GM12873 (cell line): ENCODE data around the gene MUS81.

Experiments
- TF ChIP-seq, protein P1 (sequence below): IDR thresholded peaks from 2 replicates; pipeline ENCODE4 v1.5.1; 2012; ENCODE audit warnings: low read depth, mild to moderate bottlenecking, moderate library complexity, low read length, control low read depth; ENCODE audit not compliant: insufficient read depth; ENCODE audit errors: missing control alignments

Gene MUS81

DNA sequence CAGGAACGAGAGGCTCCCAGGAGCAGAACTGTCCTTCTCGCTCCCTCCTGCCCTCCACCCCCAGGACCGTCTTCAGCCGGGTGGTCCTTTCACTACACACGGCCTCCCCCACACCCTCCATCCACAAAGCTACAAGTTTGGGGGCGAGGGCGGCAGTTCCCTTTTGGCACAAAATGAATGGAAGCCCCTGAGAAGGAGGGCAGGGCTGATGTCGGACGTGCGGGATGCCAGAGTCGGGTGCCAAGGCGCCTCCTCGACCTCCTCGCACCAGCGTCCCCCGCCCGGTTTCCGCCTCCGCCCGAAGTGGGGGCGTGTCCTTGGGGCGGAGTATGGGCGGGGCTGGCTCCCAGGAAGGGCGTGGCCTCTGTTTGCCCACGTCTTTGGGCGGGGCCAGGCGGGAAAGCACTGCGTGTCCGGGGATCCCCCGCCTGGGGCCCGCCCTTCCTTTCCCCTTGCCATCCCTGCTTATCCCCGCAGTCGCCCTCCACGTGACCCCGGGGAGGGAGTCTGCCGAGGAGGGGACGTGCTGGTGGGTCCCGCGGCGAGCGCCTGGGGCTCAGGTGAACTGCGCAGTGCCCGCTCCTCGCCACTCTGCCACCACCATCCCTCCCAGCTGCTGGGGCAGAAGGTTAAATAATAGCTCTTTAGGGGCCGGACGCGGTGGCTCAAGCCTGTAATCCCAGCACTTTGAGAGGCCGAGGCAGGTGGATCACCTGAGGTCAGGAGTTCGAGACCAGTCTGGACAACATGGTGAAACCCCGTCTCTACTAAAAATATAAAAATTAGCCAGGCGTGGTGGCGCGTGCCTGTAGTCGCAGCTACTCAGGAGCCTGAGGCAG lies 13.3 kb downstream of the MUS81 start:
- TF ChIP-seq, protein P1, sequence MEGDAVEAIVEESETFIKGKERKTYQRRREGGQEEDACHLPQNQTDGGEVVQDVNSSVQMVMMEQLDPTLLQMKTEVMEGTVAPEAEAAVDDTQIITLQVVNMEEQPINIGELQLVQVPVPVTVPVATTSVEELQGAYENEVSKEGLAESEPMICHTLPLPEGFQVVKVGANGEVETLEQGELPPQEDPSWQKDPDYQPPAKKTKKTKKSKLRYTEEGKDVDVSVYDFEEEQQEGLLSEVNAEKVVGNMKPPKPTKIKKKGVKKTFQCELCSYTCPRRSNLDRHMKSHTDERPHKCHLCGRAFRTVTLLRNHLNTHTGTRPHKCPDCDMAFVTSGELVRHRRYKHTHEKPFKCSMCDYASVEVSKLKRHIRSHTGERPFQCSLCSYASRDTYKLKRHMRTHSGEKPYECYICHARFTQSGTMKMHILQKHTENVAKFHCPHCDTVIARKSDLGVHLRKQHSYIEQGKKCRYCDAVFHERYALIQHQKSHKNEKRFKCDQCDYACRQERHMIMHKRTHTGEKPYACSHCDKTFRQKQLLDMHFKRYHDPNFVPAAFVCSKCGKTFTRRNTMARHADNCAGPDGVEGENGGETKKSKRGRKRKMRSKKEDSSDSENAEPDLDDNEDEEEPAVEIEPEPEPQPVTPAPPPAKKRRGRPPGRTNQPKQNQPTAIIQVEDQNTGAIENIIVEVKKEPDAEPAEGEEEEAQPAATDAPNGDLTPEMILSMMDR, result no peak

DNA sequence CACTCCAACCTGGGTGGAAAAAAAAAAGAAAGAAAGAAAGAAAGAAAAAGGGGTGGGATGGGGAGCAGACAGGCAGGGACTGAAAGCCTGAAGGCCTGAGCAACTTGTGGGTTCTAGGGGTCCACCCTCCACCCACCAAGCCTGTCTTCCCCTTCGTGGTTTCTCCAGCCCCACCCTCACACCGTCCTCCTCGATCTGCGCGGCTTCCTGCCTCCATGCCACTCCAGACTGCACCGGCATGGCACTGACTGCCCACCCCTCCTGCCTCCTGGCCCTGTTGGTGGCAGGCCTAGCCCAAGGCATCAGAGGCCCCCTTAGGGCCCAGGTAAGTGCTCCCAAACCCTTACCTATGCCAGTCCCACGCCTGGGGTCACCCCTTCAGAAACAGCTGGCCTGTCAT lies 19.4 kb downstream of the MUS81 start, which contains the start of gene CTSW:
Gene CTSW (plus strand): TSS at position 221 of the 400 bp plus-strand sequence. CDS start 18 bp downstream, at position 239.
- TF ChIP-seq, protein P1, result no peak

DNA sequence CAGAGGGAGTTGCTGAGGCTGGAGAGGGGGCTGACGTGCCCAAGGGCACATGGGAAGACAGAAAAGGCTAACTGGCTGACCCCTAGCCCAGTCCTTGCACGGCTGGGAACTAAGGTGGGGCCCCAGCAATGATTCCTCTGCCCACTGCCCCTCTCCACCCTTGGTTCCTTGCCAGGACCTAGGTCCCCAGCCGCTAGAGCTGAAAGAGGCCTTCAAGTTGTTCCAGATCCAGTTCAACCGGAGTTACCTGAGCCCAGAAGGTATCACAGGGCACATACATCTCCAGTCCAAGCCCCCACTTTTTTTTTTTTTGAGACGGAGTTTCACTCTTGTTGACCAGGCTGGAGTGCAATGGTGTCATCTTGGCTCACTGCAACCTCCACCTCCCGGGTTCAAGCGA lies 19.8 kb downstream of the MUS81 start:
- TF ChIP-seq, protein P1, result no peak

DNA sequence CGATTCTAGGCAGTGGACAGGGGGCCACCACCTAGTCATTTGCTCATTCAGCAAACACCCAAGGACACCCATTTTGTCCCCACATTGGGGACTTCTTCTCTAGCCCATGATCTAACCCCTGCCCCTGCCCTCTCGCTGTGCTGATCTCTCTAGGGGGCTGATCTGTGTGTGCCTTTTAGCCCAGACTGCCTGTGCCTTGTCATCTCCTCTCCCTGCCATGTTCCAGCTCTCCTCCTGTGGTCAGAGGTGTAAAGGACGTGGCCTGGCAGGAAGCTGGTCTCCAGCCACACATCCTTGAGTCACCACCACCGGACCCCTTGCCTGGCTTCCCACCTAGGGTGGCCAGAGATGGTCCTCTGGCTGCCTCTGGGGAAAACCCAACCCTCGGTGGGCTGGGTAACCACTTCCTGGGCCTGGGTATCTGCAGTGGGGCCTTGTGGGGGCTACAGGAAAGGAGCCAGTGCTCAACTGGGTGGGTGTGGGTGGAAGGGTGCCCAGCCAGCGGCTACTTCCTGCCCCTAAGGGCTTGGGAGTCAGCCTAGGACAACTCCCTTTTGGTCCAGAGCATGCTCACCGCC lies 20.7 kb downstream of the MUS81 start:
- TF ChIP-seq, protein P1, result no peak

DNA sequence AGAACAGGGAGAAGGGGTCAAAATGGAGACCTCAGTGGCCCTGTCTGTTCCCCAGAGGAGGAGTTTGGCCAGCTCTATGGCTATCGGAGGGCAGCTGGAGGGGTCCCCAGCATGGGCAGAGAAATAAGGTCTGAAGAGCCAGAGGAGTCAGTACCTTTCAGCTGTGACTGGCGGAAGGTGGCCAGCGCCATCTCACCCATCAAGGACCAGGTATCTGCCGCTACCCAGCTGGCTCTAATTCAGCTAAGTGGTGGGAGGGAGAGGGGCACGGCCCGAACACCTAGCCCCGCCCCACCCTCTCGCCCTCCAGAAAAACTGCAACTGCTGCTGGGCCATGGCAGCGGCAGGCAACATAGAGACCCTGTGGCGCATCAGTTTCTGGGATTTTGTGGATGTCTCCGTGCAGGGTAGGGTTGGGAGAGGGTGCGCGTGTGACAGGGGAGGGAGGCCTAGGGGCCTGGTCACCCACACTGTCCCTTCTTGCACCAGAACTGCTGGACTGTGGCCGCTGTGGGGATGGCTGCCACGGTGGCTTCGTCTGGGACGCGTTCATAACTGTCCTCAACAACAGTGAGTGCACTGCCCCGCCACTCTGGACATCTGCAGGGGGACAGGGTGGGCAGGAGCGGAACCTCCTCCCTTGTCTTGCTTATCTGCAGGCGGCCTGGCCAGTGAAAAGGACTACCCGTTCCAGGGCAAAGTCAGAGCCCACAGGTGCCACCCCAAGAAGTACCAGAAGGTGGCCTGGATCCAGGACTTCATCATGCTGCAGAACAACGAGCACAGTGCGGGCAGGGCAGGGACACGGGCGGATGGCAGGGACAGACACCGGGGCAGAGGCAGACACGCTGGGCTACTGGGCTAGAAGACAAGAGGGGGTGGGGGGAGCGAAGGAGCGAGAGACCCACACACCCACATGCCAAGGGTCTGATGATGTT lies 22.2 kb downstream of the MUS81 start:
- TF ChIP-seq, protein P1, result no peak

DNA sequence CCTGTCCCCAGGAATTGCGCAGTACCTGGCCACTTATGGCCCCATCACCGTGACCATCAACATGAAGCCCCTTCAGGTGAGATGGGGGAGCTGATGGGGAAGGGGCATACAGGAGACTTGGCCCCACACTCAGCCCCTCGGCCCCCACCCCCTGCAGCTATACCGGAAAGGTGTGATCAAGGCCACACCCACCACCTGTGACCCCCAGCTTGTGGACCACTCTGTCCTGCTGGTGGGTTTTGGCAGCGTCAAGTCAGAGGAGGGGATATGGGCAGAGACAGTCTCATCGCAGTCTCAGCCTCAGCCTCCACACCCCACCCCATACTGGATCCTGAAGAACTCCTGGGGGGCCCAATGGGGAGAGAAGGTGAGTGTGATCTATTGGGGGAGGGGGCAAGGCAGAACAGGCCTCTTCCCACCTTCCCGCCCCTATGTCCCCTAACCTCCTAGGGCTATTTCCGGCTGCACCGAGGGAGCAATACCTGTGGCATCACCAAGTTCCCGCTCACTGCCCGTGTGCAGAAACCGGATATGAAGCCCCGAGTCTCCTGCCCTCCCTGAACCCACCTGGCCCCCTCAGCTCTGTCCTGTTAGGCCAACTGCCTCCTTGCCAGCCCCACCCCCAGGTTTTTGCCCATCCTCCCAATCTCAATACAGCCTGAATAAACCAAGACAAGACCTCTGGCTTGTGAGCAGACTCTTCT lies 23.0 kb downstream of the MUS81 start:
- TF ChIP-seq, protein P1, result no peak
